Liver (tissue), 9 donors: ENCODE measurements around the gene PTRHD1. TPM values are rescaled to one million over a fixed set of nuclear protein-coding genes. Genes with fewer than 3 reads are reported as not detected.

Experiments used
- DNase-seq: peaks from one replicate; pipeline ENCODE4 v3.0.0-alpha.2; 2017; ENCODE audit warnings: low spot score
- H3K27ac ChIP-seq, 2 donors: one replicate each; pipeline ENCODE4 v1.7.0; 2013; ENCODE audit warnings: inconsistent platforms in 2 of 2, low read length in 2 of 2, control low read depth in 1 of 2, low read depth in 1 of 2, mild to moderate bottlenecking in 1 of 2
- H3K27me3 ChIP-seq, 4 donors: one replicate each; pipeline versions ENCODE4 v1.6.1 to v1.7.0; 2013; ENCODE audit warnings: low read length in 3 of 4, inconsistent platforms in 1 of 4, mild to moderate bottlenecking in 1 of 4, moderate library complexity in 1 of 4; ENCODE audit not compliant: control insufficient read depth in 4 of 4, insufficient read depth in 4 of 4
- H3K36me3 ChIP-seq, 4 donors: one replicate each; pipeline versions ENCODE4 v1.6.1 to v1.7.0; 2013; ENCODE audit warnings: low read length in 3 of 4, mild to moderate bottlenecking in 3 of 4, low read depth in 1 of 4, moderate library complexity in 1 of 4; ENCODE audit not compliant: control insufficient read depth in 4 of 4, insufficient read depth in 3 of 4
- H3K4me1 ChIP-seq, 4 donors: one replicate each; pipeline versions ENCODE4 v1.6.1 to v1.7.0; 2013; ENCODE audit warnings: low read length in 3 of 4, mild to moderate bottlenecking in 3 of 4, moderate library complexity in 1 of 4; ENCODE audit not compliant: control insufficient read depth in 4 of 4, insufficient read depth in 4 of 4
- H3K4me3 ChIP-seq, 3 donors: one replicate each; pipeline versions ENCODE4 v1.6.1 to v1.7.0; 2013; ENCODE audit warnings: low read length in 3 of 3, control low read depth in 1 of 3, low read depth in 1 of 3, mild to moderate bottlenecking in 1 of 3
- H3K9ac ChIP-seq, 2 donors: one replicate each; pipeline ENCODE4 v1.7.0; 2013; ENCODE audit warnings: low read length in 2 of 2, mild to moderate bottlenecking in 2 of 2, moderate library complexity in 2 of 2, control low read depth in 1 of 2, low read depth in 1 of 2
- H3K9me3 ChIP-seq, 4 donors: one replicate each; pipeline versions ENCODE4 v1.6.1 to v1.7.0; 2013; ENCODE audit warnings: low read length in 3 of 4; ENCODE audit not compliant: control insufficient read depth in 4 of 4
- EGR1 ChIP-seq, 2 donors: IDR thresholded peaks; 2 replicates each; pipeline ENCODE4 v1.6.1; 2016 to 2018; ENCODE audit warnings: antibody characterized with exemption in 2 of 2, low read depth in 2 of 2
- FOXA1 ChIP-seq: IDR thresholded peaks from 2 replicates; pipeline ENCODE4 v1.6.1; 2016; ENCODE audit warnings: antibody characterized with exemption
- GABPA ChIP-seq, 2 donors: IDR thresholded peaks in 1 of 2; conservative IDR thresholded peaks in 1 of 2; 2 replicates each; pipeline ENCODE4 v1.6.1; 2016; ENCODE audit warnings: antibody characterized with exemption in 2 of 2, mild to moderate bottlenecking in 1 of 2, moderate library complexity in 1 of 2
- HNF4A ChIP-seq, 2 donors: conservative IDR thresholded peaks; 2 replicates each; pipeline ENCODE4 v1.6.1; 2016; ENCODE audit warnings: antibody characterized with exemption in 2 of 2, mild to moderate bottlenecking in 2 of 2
- HNF4G ChIP-seq: IDR thresholded peaks from 2 replicates; pipeline ENCODE4 v1.6.1; 2016; ENCODE audit warnings: antibody characterized with exemption
- JUND ChIP-seq, 2 donors: IDR thresholded peaks; 2 replicates each; pipeline ENCODE4 v1.6.1; 2016; ENCODE audit warnings: antibody characterized with exemption in 2 of 2
- NR2F2 ChIP-seq: IDR thresholded peaks from 2 replicates; pipeline ENCODE4 v1.6.1; 2016; ENCODE audit warnings: antibody characterized with exemption
- REST ChIP-seq: IDR thresholded peaks from 2 replicates; pipeline ENCODE4 v1.6.1; 2016; ENCODE audit warnings: antibody characterized with exemption, mild to moderate bottlenecking
- RXRA ChIP-seq, 2 donors: IDR thresholded peaks; 2 replicates each; pipeline ENCODE4 v1.6.1; 2017 to 2018; ENCODE audit warnings: antibody characterized with exemption in 2 of 2, mild to moderate bottlenecking in 1 of 2
- SP1 ChIP-seq: IDR thresholded peaks from 2 replicates; pipeline ENCODE4 v1.6.1; 2018; ENCODE audit warnings: antibody characterized with exemption, mild to moderate bottlenecking
- TAF1 ChIP-seq: conservative IDR thresholded peaks from 2 replicates; pipeline ENCODE4 v1.6.1; 2016; ENCODE audit warnings: antibody characterized with exemption, mild to moderate bottlenecking
- ZBTB33 ChIP-seq: IDR thresholded peaks from 2 replicates; pipeline ENCODE4 v1.6.1; 2016; ENCODE audit warnings: antibody characterized with exemption
- WGBS: extraction: QIAGEN DNeasy Blood & Tissue Kit; methylation state at CpG from one replicate; pipeline ENCODE4 v1.1.7; 2013; 5-methylcytosine and 5-hydroxymethylcytosine counted together
- polyA plus RNA-seq, 2 donors: library from polyadenylated mRNA; stranded (reverse) in 1 of 2; unstranded in 1 of 2; fragments of 200-250 nt in 1 of 2; fragments of >200 nt in 1 of 2; fragmentation: Nextera tagmentation in 1 of 2; extraction: Ambion mirVana in 1 of 2; gene quantifications; one replicate each; pipeline versions ENCODE4 v1.2.1 to v1.2.3, GENCODE V29; 2013 to 2015
- total RNA-seq, 2 donors: library from RNA; depleted of rRNA; stranded (reverse); fragments of >200 nt; gene quantifications; one replicate each; pipeline ENCODE4 v1.2.3, GENCODE V29; 2014
- TF ChIP-seq, protein P1 (sequence below): IDR thresholded peaks from 2 replicates; pipeline ENCODE4 v1.6.1; 2016; ENCODE audit warnings: antibody characterized with exemption
- TF ChIP-seq, protein P2 (sequence below): IDR thresholded peaks from 2 replicates; pipeline ENCODE4 v1.6.1; 2016; ENCODE audit warnings: antibody characterized with exemption
- TF ChIP-seq, protein P3 (sequence below): fragments of 150-350 bp; IDR thresholded peaks from 2 replicates; pipeline ENCODE4 v1.5.1; 2017; ENCODE audit warnings: improper control_type of control experiment, low read depth, low read length; ENCODE audit not compliant: missing input control
- donor health status: healthy.
- donor health status: healthy.
- donor health status: healthy.
- donor health status: healthy.
- donor health status: healthy.

PTRHD1 gene
- total and polyA plus RNA-seq, 4 donors, result 9.9 to 50.9 (median 20.7) TPM

- Histone ChIP-seq H3K9me3 (no peaks in the 10 kb centered on the region), H3K9ac (no peak overlapping the region), H3K27me3 (no peaks in the 10 kb centered on the region), H3K27ac (no peak overlapping the region), H3K4me1 (no peaks in the 10 kb centered on the region), H3K36me3 (peaks cover 0 to 2% (median 0%) of the 10 kb centered on the region in 4 donors), H3K4me3 (no peak overlapping the region)
- no peak for TF ChIP-seq GABPA (IDR thresholded peaks at IDR 0.05 in 1 of 2, conservative IDR thresholded peaks at IDR 0.05 in 1 of 2)
- TF ChIP-seq JUND (IDR thresholded peaks at IDR 0.05), result no peak
- no peak for TF ChIP-seq TAF1
- TF ChIP-seq, protein P1, sequence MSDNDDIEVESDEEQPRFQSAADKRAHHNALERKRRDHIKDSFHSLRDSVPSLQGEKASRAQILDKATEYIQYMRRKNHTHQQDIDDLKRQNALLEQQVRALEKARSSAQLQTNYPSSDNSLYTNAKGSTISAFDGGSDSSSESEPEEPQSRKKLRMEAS, result no peak
- TF ChIP-seq HNF4A (conservative IDR thresholded peaks at IDR 0.05), result no peak
- no peak for TF ChIP-seq NR2F2
- no peak for TF ChIP-seq RXRA (IDR thresholded peaks at IDR 0.05)
- no peak for TF ChIP-seq ZBTB33
- TF ChIP-seq REST, result no peak
- no peak for TF ChIP-seq SP1
- no peak for TF ChIP-seq EGR1 (IDR thresholded peaks at IDR 0.05; ENCODE audit: low read depth in 2 of 2)
- TF ChIP-seq, protein P2, sequence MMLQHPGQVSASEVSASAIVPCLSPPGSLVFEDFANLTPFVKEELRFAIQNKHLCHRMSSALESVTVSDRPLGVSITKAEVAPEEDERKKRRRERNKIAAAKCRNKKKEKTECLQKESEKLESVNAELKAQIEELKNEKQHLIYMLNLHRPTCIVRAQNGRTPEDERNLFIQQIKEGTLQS, result no peak
- DNase-seq, result no peak
- 95% methylated on average over 39 of the region's 39 CpGs for WGBS
These were observed 49.2 kb upstream of the PTRHD1 start for GRCh38 chr2:24842081-24843050.

DNA sequence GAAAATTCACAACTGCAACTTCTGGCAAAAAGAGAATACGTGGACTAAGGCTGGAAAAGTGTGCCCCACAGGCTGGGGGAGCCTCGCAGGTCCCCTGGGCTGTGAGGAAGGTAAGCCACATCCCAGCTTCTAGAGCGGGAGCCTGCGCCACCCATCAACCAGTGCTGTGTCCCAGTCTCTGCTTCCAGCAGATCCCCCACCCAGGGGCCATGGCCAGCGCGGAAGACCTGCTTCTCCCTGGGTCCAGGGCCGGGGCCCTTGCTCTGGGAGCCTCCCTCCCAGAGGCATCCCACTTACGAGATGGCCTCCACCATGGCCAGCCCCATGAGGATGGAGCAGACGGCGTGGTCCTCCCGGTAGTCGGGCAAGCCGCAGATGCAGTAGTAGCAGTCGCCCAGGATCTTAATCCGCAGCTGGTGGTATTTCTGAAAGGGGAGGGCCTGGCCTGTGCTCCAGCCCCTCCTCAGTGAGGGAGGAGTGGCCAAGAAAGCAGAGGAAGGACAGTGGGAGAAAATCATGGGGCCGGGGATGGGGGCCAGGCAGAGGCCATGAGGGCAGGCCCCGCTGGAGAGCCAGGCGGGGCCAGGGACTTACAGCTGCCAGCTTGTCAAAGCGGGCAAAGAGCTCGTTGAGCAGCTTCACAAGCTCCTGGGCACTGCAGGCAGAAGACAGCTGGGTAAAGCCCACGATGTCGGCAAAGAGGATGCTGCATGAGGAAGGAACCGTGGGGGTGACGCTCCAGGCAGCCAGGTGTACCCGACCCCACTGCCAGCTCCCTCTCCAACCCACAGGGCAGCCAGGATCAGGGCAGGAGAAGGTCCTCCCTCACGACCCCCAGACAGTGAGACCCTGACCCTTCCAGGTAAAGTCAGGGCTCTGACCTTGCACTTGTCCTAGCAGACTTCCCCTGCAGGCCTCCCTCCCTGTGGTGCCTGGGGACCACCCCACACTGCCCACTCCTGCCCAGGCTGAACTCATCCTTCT is 48.1 kb upstream of the PTRHD1 start:
- 89% methylated on average over 26 of the region's 26 CpGs for WGBS
- no peaks in the 10 kb centered on the region for H3K9me3 ChIP-seq
- DNase-seq, result no peak
- no peaks in the 10 kb centered on the region for H3K27me3 ChIP-seq
- no peak overlapping the region for H3K27ac ChIP-seq
- H3K4me3 ChIP-seq, result no peak overlapping the region
- H3K36me3 ChIP-seq, result peaks cover 0 to 2% (median 0%) of the 10 kb centered on the region in 4 donors
- no peaks in the 10 kb centered on the region for H3K4me1 ChIP-seq
- H3K9ac ChIP-seq, result no peak overlapping the region
- no peak for TF ChIP-seq EGR1 (IDR thresholded peaks at IDR 0.05; ENCODE audit: low read depth in 2 of 2)
- TF ChIP-seq REST, result no peak
- no peak for TF ChIP-seq HNF4A (conservative IDR thresholded peaks at IDR 0.05)
- TF ChIP-seq RXRA (IDR thresholded peaks at IDR 0.05), result no peak
- no peak for TF ChIP-seq HNF4G
- TF ChIP-seq JUND (IDR thresholded peaks at IDR 0.05), result no peak
- no peak for TF ChIP-seq FOXA1
- no peak for TF ChIP-seq GABPA (IDR thresholded peaks at IDR 0.05 in 1 of 2, conservative IDR thresholded peaks at IDR 0.05 in 1 of 2)
- TF ChIP-seq, protein P1, result no peak
- TF ChIP-seq, protein P3, sequence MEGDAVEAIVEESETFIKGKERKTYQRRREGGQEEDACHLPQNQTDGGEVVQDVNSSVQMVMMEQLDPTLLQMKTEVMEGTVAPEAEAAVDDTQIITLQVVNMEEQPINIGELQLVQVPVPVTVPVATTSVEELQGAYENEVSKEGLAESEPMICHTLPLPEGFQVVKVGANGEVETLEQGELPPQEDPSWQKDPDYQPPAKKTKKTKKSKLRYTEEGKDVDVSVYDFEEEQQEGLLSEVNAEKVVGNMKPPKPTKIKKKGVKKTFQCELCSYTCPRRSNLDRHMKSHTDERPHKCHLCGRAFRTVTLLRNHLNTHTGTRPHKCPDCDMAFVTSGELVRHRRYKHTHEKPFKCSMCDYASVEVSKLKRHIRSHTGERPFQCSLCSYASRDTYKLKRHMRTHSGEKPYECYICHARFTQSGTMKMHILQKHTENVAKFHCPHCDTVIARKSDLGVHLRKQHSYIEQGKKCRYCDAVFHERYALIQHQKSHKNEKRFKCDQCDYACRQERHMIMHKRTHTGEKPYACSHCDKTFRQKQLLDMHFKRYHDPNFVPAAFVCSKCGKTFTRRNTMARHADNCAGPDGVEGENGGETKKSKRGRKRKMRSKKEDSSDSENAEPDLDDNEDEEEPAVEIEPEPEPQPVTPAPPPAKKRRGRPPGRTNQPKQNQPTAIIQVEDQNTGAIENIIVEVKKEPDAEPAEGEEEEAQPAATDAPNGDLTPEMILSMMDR, result no peak
